NCI-H2081 treated with DMSO at 0.1 percent for 48 hours (cell line): ENCODE measurements around the gene ZFX.

Experiments
- DNase-seq: peaks from one replicate; lab custom pipeline; 2025; lab: John Stamatoyannopoulos, UW

ZFX gene

GRCh38 chrX:24201216-24201615 is 51.7 kb downstream of the ZFX start:
- DNase-seq: no peak

DNA sequence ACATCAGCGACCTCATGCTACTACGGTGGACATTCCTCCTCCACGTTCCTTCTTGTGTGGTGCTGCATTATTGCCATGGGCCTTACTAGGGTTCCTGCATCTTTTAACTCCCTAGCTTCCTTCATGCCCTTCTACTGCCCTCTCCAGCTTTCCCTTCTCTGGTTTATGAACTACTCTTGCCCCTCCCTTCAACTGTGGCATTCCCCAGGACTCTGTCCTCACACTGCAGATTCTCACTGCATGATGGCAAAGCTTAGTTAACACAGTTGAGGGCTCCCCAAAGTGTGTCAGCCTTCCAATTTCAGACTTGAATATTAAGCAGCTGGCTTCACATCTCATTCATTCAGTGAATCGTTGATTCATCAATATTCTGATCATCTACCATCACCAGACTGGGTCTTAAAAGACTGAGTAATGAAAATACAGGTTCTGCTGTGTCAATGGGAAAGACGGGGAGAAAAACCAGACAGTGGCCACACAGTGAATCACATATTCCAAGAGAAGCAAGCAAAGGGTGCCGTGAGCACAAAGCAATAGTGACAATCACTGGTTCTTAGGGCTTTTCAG is 53.0 kb downstream of the ZFX start:
- DNase-seq: no peak

- DNase-seq: no peak
These were observed 53.7 kb downstream of the ZFX start for GRCh38 chrX:24203072-24203808.

- DNase-seq: no peak
These were observed 54.8 kb downstream of the ZFX start for GRCh38 chrX:24204331-24204730.

- DNase-seq: no peak
These were observed 55.4 kb downstream of the ZFX start for GRCh38 chrX:24204958-24205357.

DNA sequence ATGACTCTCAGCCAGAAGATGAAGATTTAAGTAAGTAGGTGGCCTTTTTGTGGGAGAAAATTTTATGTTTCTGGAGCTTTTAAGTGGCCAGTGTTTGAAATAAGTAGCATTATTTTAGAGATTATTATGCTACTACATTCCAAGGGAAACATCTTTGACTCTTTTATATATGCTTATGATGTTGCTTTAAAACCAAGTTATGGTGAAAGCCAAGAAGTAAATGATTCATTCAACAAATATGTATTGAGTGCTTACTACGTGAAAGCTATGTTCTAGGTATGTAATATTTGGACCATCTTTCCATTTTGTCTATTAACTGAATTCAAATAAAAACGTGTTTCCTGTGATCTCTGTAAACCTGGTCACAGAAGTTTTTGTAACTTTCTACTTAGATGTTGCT is 58.3 kb downstream of the ZFX start:
- DNase-seq: no peak

DNA sequence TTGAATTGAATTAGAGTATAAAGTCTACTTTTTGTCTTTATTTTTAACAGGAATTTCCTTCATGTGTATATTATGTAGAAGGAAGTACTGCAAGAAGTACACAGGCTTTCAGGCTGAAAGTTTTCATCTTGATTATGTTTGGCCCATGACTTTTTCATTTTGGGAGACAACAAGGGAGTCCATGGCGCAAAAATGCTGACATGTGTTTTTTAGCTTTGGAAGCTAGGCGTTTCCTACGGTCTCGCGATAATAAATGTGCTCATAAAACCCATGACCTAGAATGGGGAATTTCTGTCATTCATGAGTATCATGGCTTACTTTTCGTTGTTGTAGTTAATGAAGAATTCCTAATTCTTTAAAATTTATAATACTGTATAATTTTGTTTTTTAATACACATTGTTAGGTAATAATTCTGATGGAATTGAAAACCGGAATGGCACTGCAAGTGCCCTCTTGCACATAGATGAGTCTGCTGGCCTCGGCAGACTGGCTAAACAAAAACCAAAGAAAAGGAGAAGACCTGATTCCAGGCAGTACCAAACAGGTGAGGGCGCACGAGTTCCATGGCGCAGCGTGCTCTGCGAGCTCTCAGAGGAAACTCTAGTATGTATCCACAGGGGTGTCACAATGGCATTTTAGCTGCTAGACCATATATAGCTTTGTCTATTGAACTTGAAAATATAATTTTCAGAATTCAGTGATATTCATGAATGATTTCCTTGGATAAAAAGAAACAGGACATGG is 59.1 kb downstream of the ZFX start:
- DNase-seq: no peak

DNA sequence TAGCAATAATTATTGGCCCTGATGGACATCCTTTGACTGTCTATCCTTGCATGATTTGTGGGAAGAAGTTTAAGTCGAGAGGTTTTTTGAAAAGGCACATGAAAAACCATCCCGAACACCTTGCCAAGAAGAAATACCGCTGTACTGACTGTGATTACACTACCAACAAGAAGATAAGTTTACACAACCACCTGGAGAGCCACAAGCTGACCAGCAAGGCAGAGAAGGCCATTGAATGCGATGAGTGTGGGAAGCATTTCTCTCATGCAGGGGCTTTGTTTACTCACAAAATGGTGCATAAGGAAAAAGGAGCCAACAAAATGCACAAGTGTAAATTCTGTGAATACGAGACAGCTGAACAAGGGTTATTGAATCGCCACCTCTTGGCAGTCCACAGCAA is 60.7 kb downstream of the ZFX start:
- no peak for DNase-seq

- no peak for DNase-seq
These were observed 65.0 kb downstream of the ZFX start for GRCh38 chrX:24214568-24214967.

- no peak for DNase-seq
These were observed 65.7 kb downstream of the ZFX start for GRCh38 chrX:24215272-24215671.

DNA sequence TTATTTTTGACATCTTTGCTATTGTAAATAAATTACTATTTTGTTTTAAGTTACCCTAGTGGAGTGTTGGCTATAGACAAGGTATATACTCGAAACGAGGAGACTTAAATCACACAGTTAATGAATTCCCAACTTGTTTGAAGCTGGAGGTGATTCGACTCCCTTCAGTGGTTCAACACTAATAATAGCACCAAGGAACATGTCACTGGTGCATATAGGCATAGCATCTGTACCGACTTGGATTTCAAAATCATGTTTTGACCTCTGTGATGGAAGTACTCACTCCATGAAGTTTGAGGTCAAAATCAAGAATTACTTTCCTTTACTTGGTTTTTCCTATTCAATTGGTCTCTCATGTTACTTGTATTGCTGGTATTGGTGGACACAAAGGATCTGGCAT is 66.5 kb downstream of the ZFX start:
- no peak for DNase-seq

- DNase-seq: no peak
These were observed 67.3 kb downstream of the ZFX start for GRCh38 chrX:24216827-24217226.

- no peak for DNase-seq
These were observed 69.8 kb downstream of the ZFX start for GRCh38 chrX:24219320-24219719.

DNA sequence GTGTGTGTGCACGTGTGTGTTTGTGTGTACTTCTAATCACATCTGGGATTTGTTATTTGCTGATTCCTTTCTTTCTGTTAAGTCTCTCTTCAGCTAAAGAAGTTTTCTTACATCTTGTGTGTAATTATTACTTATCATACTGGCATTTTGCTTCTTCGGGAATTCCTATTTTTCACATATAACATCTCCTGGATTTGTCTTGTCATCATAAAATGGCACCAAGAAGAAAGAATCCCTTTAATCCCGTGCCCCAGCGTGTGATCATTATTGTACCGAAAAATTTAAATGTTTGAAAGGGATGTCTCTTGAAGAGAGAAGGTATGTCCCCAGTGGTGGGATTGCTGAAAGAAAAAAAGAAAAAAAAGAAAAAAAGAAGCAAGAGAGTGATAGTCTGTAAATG is 72.3 kb downstream of the ZFX start:
- DNase-seq: no peak

GRCh38 chrX:24225265-24225664 is 75.7 kb downstream of the ZFX start:
- DNase-seq: no peak

DNA sequence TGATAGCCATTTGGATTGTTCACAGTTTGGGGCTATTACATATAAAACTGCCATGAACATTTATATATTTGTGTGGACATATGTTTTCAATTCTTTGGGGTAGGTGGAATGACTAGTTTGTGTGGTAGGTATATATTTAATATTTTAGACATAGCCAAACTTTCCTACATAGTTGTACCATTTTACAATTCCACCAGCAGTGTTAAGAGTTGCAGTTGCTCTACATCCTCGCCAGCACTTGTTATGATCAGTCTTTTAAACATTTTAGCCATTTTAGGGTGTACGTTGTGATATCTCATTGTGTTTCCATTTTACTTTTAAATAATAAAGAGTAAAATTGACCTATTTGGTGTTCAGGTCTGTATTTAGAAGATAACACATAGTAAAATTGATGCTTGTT is 76.6 kb downstream of the ZFX start:
- DNase-seq: no peak

DNA sequence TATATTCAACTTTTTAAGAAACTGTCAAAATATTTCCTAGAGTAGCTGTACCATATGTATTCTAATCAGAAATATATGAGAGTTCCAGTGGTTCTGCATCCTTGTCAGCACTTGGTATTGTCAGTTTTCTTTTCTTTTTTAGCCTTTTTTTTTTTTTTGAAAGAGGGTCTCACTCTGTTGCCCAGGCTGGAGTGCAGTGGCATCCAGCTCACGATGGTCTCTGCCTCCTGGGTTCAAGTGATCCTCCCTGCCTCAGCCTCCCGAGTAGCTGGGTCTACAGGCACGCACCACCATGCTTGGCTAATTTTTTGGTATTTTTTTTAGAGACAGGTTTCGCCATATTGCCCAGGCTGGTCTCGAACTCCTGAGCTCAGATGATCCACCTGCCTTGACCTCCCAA is 79.1 kb downstream of the ZFX start:
- DNase-seq: no peak

DNA sequence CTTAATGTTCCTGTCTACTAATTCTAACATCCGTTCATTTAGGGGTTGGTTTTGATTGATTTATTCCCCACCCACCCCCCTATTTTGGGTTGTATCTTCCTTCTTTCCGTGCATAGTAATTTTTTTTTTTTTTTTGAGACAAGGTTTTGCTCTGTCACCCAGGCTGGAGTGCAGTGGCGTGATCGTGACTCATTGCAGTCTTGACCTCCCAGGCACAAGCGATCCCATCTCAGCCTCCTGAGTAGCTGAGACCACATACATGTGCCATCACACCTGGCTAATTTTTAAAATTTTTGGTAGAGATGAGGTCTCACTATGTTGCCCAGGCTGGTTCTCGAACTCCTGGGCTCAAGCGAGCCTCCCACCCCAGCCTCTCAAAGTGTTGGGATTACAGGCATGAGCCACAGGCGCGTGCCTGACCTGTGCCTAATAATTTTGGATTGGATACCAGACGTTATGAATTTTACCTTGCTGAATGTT is 79.9 kb downstream of the ZFX start:
- DNase-seq: no peak

- no peak for DNase-seq
These were observed 80.4 kb downstream of the ZFX start for GRCh38 chrX:24229976-24230375.

- no peak for DNase-seq
These were observed 81.6 kb downstream of the ZFX start for GRCh38 chrX:24231131-24231540.

- DNase-seq: no peak
These were observed 82.2 kb downstream of the ZFX start for GRCh38 chrX:24231641-24232179.

DNA sequence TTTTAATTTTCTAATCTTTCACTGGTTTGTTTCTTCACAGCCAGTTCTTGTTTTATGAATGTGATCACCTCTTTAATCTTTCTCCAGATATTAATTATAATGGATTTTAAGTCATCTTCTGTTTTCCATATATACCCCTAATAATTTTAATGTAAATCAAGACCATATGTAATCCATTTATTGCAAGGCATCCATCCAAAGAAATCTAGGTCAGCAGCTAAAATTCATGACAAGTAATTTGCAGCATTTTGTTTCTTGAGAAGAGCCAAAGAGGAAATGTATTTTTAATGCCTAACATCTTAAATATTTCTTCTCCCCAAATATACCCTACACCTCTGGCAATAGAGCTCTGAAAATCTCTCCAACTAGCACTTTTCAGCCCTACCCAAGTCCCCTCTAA is 83.3 kb downstream of the ZFX start:
- DNase-seq: no peak

- DNase-seq: no peak
These were observed 85.7 kb downstream of the ZFX start for GRCh38 chrX:24235084-24235710.
